ENCODE measurements around the gene UBE2J2.

DNA sequence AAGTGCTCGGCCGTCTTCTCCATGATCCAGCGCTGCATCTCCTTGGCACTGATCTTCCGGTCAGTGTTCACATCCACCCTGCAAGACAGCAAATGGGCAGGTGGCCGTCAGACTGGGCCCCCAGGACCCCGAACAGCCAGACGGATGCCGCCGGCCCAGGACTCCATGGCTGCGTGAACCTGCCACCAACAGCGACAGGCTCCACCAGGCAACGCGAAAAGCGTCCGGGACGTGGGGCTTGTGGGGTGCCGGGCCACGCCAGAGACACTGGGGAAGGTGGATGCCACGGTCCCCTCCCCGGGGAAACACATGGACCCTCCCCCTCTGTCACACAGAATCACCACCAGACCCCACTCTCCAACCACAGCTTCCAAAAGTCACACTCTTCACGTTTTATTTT, 49.8 kb downstream of the UBE2J2 start:
- TF ChIP-seq MXI1 (IDR thresholded peaks at IDR 0.05; ENCODE audit: borderline replicate concordance, low read depth, low read length) (no peak), POLR2A (IDR thresholded peaks at IDR 0.05; ENCODE audit: low read depth, low read length) (no peak), RFX5 (IDR thresholded peaks at IDR 0.05; ENCODE audit: low read depth, low read length) (no peak), SMC3 (IDR thresholded peaks at IDR 0.05; ENCODE audit: low read depth, low read length) (no peak), CEBPB (IDR thresholded peaks at IDR 0.05; ENCODE audit: low read depth, low read length) (no peak)
- TF ChIP-seq, protein P1, sequence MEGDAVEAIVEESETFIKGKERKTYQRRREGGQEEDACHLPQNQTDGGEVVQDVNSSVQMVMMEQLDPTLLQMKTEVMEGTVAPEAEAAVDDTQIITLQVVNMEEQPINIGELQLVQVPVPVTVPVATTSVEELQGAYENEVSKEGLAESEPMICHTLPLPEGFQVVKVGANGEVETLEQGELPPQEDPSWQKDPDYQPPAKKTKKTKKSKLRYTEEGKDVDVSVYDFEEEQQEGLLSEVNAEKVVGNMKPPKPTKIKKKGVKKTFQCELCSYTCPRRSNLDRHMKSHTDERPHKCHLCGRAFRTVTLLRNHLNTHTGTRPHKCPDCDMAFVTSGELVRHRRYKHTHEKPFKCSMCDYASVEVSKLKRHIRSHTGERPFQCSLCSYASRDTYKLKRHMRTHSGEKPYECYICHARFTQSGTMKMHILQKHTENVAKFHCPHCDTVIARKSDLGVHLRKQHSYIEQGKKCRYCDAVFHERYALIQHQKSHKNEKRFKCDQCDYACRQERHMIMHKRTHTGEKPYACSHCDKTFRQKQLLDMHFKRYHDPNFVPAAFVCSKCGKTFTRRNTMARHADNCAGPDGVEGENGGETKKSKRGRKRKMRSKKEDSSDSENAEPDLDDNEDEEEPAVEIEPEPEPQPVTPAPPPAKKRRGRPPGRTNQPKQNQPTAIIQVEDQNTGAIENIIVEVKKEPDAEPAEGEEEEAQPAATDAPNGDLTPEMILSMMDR (conservative IDR thresholded peaks at IDR 0.05; ENCODE audit: low read depth, low read length): no peak

Measured in IMR-90 (cell line).